B cell (primary cell): ENCODE data around the gene PTMA.

Source experiments
- CTCF ChIP-seq: fragments of 200-600 bp; IDR thresholded peaks from one replicate; pipeline ENCODE4 v1.8.0; 2022; ENCODE audit warnings: antibody characterized with exemption, mild to moderate bottlenecking
- EZH2 ChIP-seq: IDR thresholded peaks from 2 replicates; pipeline ENCODE4 v1.6.1; 2012; ENCODE audit warnings: borderline replicate concordance, low read depth, mild to moderate bottlenecking, moderate library complexity, low read length; ENCODE audit not compliant: insufficient read depth, poor library complexity, severe bottlenecking

- TF ChIP-seq CTCF (no peak), EZH2 (no peak)
Observed at GRCh38 chr2:231745303-231746038, 37.1 kb downstream of the PTMA start.
